Testis (tissue), 2 donors: ENCODE results near the gene FMNL2.

Experiments used
- CTCF ChIP-seq, 3 experiments: fragments of 450-650 bp in 2 of 3; fragments of 200-600 bp in 1 of 3; sonication (generic) in 1 of 3; IDR thresholded peaks; one replicate each; pipeline ENCODE4 v1.5.1; 2016 to 2019; ENCODE audit warnings: antibody characterized with exemption in 3 of 3, mild to moderate bottlenecking in 2 of 3, moderate library complexity in 1 of 3
- POLR2A ChIP-seq: fragments of 450-650 bp; IDR thresholded peaks from one replicate; pipeline ENCODE4 v1.6.1; 2017; ENCODE audit warnings: antibody characterized with exemption, mild to moderate bottlenecking, moderate library complexity

- no peak for TF ChIP-seq POLR2A
- no peak for TF ChIP-seq CTCF (IDR thresholded peaks at IDR 0.05)
Observed at GRCh38 chr2:152560873-152561595, 226.1 kb downstream of the FMNL2 start.
